CD14-positive monocyte (primary cell): ENCODE measurements around the gene ADGRL3. TPM values are rescaled to one million over a fixed set of nuclear protein-coding genes. Genes with fewer than 3 reads are reported as not detected.

Source experiments
- DNase-seq, 3 donors: peaks; one replicate each; pipeline ENCODE4 v3.0.0-alpha.2; 2011 to 2022
- H2AFZ ChIP-seq: 2 replicates; pipeline ENCODE4 v1.6.0; 2012; ENCODE audit warnings: mild to moderate bottlenecking, low read depth, low read length, inconsistent platforms; ENCODE audit not compliant: insufficient read depth, poor library complexity, severe bottlenecking
- H3K27ac ChIP-seq, 2 donors: 1 replicate in 1 of 2; 2 replicates in 1 of 2; pipeline ENCODE4 v1.5.1; 2012 to 2013; ENCODE audit warnings: low read length in 2 of 2, control low read depth in 1 of 2, inconsistent platforms in 1 of 2, low read depth in 1 of 2, mild to moderate bottlenecking in 1 of 2
- H3K27me3 ChIP-seq, 2 donors: one replicate each; pipeline versions ENCODE4 v1.6.0 to v1.6.1; 2011 to 2013; ENCODE audit warnings: low read length in 2 of 2; ENCODE audit not compliant: control insufficient read depth in 2 of 2, insufficient read depth in 2 of 2
- H3K36me3 ChIP-seq, 2 donors: replicated peaks in 1 of 2; 1 replicate in 1 of 2; 2 replicates in 1 of 2; pipeline versions ENCODE4 v1.5.1 to v1.6.1; 2012 to 2013; ENCODE audit warnings: low read length in 2 of 2, control low read depth in 1 of 2, inconsistent platforms in 1 of 2, mild to moderate bottlenecking in 1 of 2; ENCODE audit not compliant: insufficient read depth in 2 of 2, control insufficient read depth in 1 of 2
- H3K4me1 ChIP-seq, 2 donors: 1 replicate in 1 of 2; 2 replicates in 1 of 2; pipeline versions ENCODE4 v1.5.1 to v1.6.1; 2012 to 2013; ENCODE audit warnings: low read length in 2 of 2, control low read depth in 1 of 2, inconsistent platforms in 1 of 2, mild to moderate bottlenecking in 1 of 2, moderate library complexity in 1 of 2; ENCODE audit not compliant: insufficient read depth in 2 of 2, control insufficient read depth in 1 of 2
- H3K4me2 ChIP-seq: replicated peaks from 2 replicates; pipeline ENCODE3; 2012; ENCODE audit warnings: low read length, moderate library complexity, mild to moderate bottlenecking; ENCODE audit not compliant: poor library complexity, severe bottlenecking; ENCODE audit errors: extremely low read depth
- H3K4me3 ChIP-seq, 3 experiments: fragments of 200-600 bp in 1 of 3; sonication (generic) in 1 of 3; replicated peaks in 1 of 3; 1 replicate in 2 of 3; 2 replicates in 1 of 3; pipeline ENCODE4 v1.5.1; 2011 to 2013; ENCODE audit warnings: low read length in 3 of 3, mild to moderate bottlenecking in 3 of 3, control low read depth in 2 of 3, low read depth in 2 of 3, inconsistent platforms in 1 of 3, moderate library complexity in 1 of 3
- H3K79me2 ChIP-seq: 2 replicates; pipeline ENCODE4 v1.6.0; 2012; ENCODE audit warnings: mild to moderate bottlenecking, control low read depth, inconsistent platforms, low read length, moderate library complexity; ENCODE audit not compliant: insufficient read depth
- H3K9ac ChIP-seq: 2 replicates; pipeline ENCODE4 v1.6.0; 2017; ENCODE audit warnings: low read length, mild to moderate bottlenecking; ENCODE audit not compliant: insufficient read depth, poor library complexity, severe bottlenecking
- H3K9me3 ChIP-seq, 2 donors: replicated peaks in 1 of 2; 1 replicate in 1 of 2; 2 replicates in 1 of 2; pipeline versions ENCODE4 v1.5.1 to v1.6.1; 2012 to 2013; ENCODE audit warnings: low read length in 2 of 2, control low read depth in 1 of 2; ENCODE audit not compliant: control insufficient read depth in 1 of 2, insufficient read depth in 1 of 2
- H4K20me1 ChIP-seq: 2 replicates; pipeline ENCODE4 v1.6.0; 2012; ENCODE audit warnings: mild to moderate bottlenecking, low read length, control low read depth, moderate library complexity; ENCODE audit not compliant: insufficient read depth
- H3K27ac Mint-ChIP-seq, 7 donors: one replicate each; pipeline ENCODE4 v1.8.0; 2020; ENCODE audit warnings: mild to moderate bottlenecking in 7 of 7, mixed read lengths in 7 of 7, moderate library complexity in 6 of 7, inconsistent platforms in 2 of 7
- H3K27me3 Mint-ChIP-seq, 3 donors: one replicate each; pipeline ENCODE4 v1.8.0; 2021 to 2022; ENCODE audit warnings: low read depth in 3 of 3, mild to moderate bottlenecking in 3 of 3, mixed read lengths in 3 of 3, moderate library complexity in 3 of 3, inconsistent platforms in 1 of 3
- H3K36me3 Mint-ChIP-seq, 2 donors: one replicate each; pipeline ENCODE4 v1.8.0; 2020; ENCODE audit warnings: mixed read lengths in 2 of 2, inconsistent platforms in 1 of 2, mild to moderate bottlenecking in 1 of 2
- H3K4me1 Mint-ChIP-seq: one replicate; pipeline ENCODE4 v1.8.0; 2020; ENCODE audit warnings: mild to moderate bottlenecking, mixed read lengths
- H3K4me3 Mint-ChIP-seq, 2 donors: one replicate each; pipeline ENCODE4 v1.8.0; 2020; ENCODE audit warnings: mild to moderate bottlenecking in 2 of 2, mixed read lengths in 2 of 2, moderate library complexity in 1 of 2
- H3K9me3 Mint-ChIP-seq, 7 donors: one replicate each; pipeline ENCODE4 v1.8.0; 2020 to 2022; ENCODE audit warnings: mixed read lengths in 7 of 7, mild to moderate bottlenecking in 6 of 7, moderate library complexity in 6 of 7, inconsistent platforms in 2 of 7
- WGBS: methylation state at CpG from one replicate; pipeline ENCODE4 v1.1.5; 2013; ENCODE audit warnings: missing lambda C conversion rate; ENCODE audit not compliant: insufficient coverage; 5-methylcytosine and 5-hydroxymethylcytosine counted together
- intact Hi-C, 2 donors: fragments of 100-400 bp; cut with micrococcal nuclease; formaldehyde crosslinking; loops; one replicate each; pipeline versions ENCODE4 v1.15.0 to v1.15.1; 2023
- polyA plus RNA-seq, 3 donors: library from polyadenylated mRNA; depleted of rRNA in 1 of 3; unstranded in 2 of 3; stranded (reverse) in 1 of 3; fragments of 300-500 nt in 2 of 3; fragments of >200 nt in 1 of 3; fragmentation: Illumina TruSeq in 2 of 3; gene quantifications; 1 replicate in 2 of 3; 2 replicates in 1 of 3; pipeline ENCODE4 v1.2.3, GENCODE V29; 2012 to 2021
- TF ChIP-seq, protein P1 (sequence below): fragments of 200-600 bp; IDR thresholded peaks from one replicate; pipeline ENCODE4 v1.8.0; 2022; ENCODE audit warnings: antibody characterized with exemption, mild to moderate bottlenecking

Gene ADGRL3
- polyA plus RNA-seq, 3 donors = not detected

DNA sequence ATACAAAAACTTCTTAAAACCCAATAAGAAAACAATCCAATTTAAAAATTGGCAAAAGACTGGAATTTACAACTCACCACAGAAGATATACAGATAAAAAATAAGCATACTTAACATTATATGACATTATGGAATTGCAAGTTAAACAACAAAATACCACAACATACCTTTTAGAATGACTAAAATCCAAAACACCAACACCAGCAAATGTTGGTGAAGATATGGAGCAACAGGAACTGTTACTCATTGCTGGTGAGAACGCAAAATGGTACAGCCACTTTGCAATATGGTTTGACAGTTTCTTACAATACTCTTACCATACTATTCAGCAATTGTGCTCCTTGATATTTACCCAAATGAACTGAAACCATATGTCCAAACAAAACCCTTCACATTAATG lies 112.4 kb downstream of the ADGRL3 start:
- no peak overlapping the region for H3K27ac Mint-ChIP-seq

DNA sequence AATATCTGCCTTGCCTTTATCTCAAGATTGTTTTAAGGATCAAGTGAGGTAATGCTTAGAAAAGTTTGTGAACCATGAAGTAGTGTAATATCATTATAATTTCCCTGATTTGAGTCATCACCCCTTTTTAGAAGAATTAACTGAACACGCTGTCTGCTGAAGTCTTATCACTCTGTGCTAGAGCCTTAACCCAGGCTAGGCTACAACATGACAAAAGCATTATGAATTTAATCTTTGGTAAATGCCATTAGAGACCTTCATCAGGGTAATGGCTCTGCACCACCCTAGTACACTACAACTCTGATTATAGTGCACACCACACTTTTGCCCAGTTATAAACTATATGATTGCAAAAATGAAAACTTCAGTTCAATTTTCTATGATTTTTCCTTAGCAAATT lies 118.3 kb downstream of the ADGRL3 start:
- H3K36me3 ChIP-seq = no peaks in the 10 kb centered on the region
- H3K4me1 Mint-ChIP-seq = no peaks in the 10 kb centered on the region
- no peak overlapping the region for H3K4me3 Mint-ChIP-seq
- H3K27me3 Mint-ChIP-seq = no peaks in the 10 kb centered on the region
- no peak overlapping the region for H3K4me3 ChIP-seq
- no peaks in the 10 kb centered on the region for H4K20me1 ChIP-seq
- TF ChIP-seq, protein P1, sequence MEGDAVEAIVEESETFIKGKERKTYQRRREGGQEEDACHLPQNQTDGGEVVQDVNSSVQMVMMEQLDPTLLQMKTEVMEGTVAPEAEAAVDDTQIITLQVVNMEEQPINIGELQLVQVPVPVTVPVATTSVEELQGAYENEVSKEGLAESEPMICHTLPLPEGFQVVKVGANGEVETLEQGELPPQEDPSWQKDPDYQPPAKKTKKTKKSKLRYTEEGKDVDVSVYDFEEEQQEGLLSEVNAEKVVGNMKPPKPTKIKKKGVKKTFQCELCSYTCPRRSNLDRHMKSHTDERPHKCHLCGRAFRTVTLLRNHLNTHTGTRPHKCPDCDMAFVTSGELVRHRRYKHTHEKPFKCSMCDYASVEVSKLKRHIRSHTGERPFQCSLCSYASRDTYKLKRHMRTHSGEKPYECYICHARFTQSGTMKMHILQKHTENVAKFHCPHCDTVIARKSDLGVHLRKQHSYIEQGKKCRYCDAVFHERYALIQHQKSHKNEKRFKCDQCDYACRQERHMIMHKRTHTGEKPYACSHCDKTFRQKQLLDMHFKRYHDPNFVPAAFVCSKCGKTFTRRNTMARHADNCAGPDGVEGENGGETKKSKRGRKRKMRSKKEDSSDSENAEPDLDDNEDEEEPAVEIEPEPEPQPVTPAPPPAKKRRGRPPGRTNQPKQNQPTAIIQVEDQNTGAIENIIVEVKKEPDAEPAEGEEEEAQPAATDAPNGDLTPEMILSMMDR = no peak
- 100% methylated on average over 1 of the region's 1 CpG for WGBS
- no peaks in the 10 kb centered on the region for H3K27me3 ChIP-seq
- H3K4me1 ChIP-seq = no peaks in the 10 kb centered on the region
- DNase-seq = no peak
- no peak overlapping the region for H3K27ac ChIP-seq
- H3K4me2 ChIP-seq = no peak overlapping the region
- peaks cover 0 to 14% (median 6%) of the 10 kb centered on the region in 7 donors for H3K9me3 Mint-ChIP-seq
- intact Hi-C loops = no loop called here
- no peak overlapping the region for H3K27ac Mint-ChIP-seq
- H3K9me3 ChIP-seq = peaks cover 5 to 10% of the 10 kb centered on the region in 2 donors
- H3K36me3 Mint-ChIP-seq = no peaks in the 10 kb centered on the region
- no peak overlapping the region for H2AFZ ChIP-seq
- H3K9ac ChIP-seq = no peak overlapping the region
- no peaks in the 10 kb centered on the region for H3K79me2 ChIP-seq

More for the DNA sequence above, 112.4 kb downstream of the ADGRL3 start:
- Mint-ChIP-seq H3K4me3 (no peak overlapping the region), H3K4me1 (no peaks in the 10 kb centered on the region), H3K9me3 (peaks cover 0 to 9% (median 0%) of the 10 kb centered on the region in 7 donors), H3K36me3 (no peaks in the 10 kb centered on the region), H3K27me3 (no peaks in the 10 kb centered on the region)
- Histone ChIP-seq H3K27me3 (no peaks in the 10 kb centered on the region), H3K79me2 (no peaks in the 10 kb centered on the region), H3K9me3 (peaks cover 5% of the 10 kb centered on the region in 2 donors), H3K4me2 (no peak overlapping the region), H3K4me1 (no peaks in the 10 kb centered on the region), H2AFZ (no peak overlapping the region), H3K4me3 (no peak overlapping the region), H3K27ac (no peak overlapping the region), H4K20me1 (no peaks in the 10 kb centered on the region), H3K36me3 (no peaks in the 10 kb centered on the region), H3K9ac (no peak overlapping the region)
- WGBS = no CpG with 5 or more reads among the region's 1 CpG
- no peak for DNase-seq
- TF ChIP-seq, protein P1 = no peak
- intact Hi-C loops = no loop called here
